Measurements from ENCODE around the gene SPNS3. TPM values are rescaled to one million over a fixed set of nuclear protein-coding genes. Genes with fewer than 3 reads are reported as not detected.

The SPNS3 gene
- total and polyA plus RNA-seq, 2 of the 8 experiments (the other 6 are each of a cell fraction or from before 2014, with no cell fraction given), result not detected

DNA sequence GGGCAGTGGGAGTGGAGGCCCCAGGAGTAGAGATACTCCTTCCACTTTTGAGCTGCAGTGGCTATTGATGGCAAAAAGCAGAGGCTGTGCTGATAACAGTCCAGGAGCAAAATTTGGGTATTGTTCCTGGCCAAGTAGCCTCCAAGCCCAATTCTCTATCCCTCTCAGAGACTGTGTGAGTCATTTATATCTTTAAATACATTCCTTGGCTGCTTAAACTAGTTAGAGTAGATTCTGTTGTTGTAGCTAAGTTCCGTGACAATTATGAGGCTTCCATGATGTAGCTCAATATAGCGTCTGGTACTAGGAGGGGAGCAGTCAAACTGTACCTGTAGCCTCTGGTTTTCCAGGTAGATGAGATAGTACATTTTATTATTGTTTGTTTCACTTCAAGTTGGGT lies 47.3 kb upstream of the SPNS3 start:
- Histone ChIP-seq H3K14ac (ENCODE audit: insufficient read length) (no peak overlapping the region), H3K4me1 (replicated peaks in 1 of 4; ENCODE audit: control insufficient read depth in 3 of 4, insufficient read depth in 4 of 4, low read length in 3 of 4) (peaks cover 2 to 13% (median 7%) of the 10 kb centered on the region in 4 experiments; a peak in 6 of 7 replicates), H2BK120ac (replicated peaks; ENCODE audit: low read depth, low read length) (peak overlapping the region; percentile 43), H3K4ac (replicated peaks; ENCODE audit: insufficient read length, low read depth, low read length) (no peak overlapping the region), H3K4me2 (ENCODE audit: insufficient read depth in 1 of 2, low read depth in 2 of 2, low read length in 2 of 2) (no peak overlapping the region), H3K4me3 (ENCODE audit: extremely low read depth in 1 of 4, insufficient read depth in 2 of 4, low read depth in 3 of 4, low read length in 4 of 4) (no peak overlapping the region), H4K5ac (ENCODE audit: insufficient read length, low read depth, low read length) (no peak overlapping the region), H4K91ac (replicated peaks; ENCODE audit: insufficient read length, low read length) (no peak overlapping the region), H3K23ac (ENCODE audit: insufficient read length) (no peak overlapping the region), H3K27ac (ENCODE audit: low read depth, low read length) (no peak overlapping the region), H3K79me1 (ENCODE audit: low read depth, low read length) (no peaks in the 10 kb centered on the region), H2AFZ (ENCODE audit: low read length) (no peak overlapping the region), H3K9ac (replicated peaks in 1 of 4; ENCODE audit: extremely low read depth in 1 of 4, low read depth in 3 of 4, low read length in 3 of 4) (no peak overlapping the region), H3K56ac (replicated peaks; ENCODE audit: insufficient read length, low read depth, low read length) (no peak overlapping the region), H2BK5ac (ENCODE audit: low read depth, low read length) (peak overlapping the region; percentile 21; the same call in 1 of the 2 replicates), H4K8ac (ENCODE audit: extremely low read depth, insufficient read depth, low read length) (no peak overlapping the region), H2BK15ac (ENCODE audit: low read length) (peak overlapping the region; percentile 81; the same call in 1 of the 2 replicates), H3K36me3 (ENCODE audit: control insufficient read depth in 2 of 4, insufficient read depth in 4 of 4, low read length in 3 of 4) (no peaks in the 10 kb centered on the region), H3K18ac (ENCODE audit: extremely low read depth, low read length) (no peak overlapping the region; the same call in 1 of the 2 replicates), H2BK12ac (ENCODE audit: low read depth, low read length) (peak overlapping the region; percentile 90), H3K9me3 (ENCODE audit: insufficient read depth in 2 of 2, low read depth in 1 of 2, low read length in 1 of 2) (no peaks in the 10 kb centered on the region), H3K23me2 (ENCODE audit: low read depth, low read length) (no peaks in the 10 kb centered on the region), H3K27me3 (replicated peaks in 1 of 4; ENCODE audit: control insufficient read depth in 3 of 4, extremely low read depth in 1 of 4, insufficient read depth in 3 of 4, low read length in 3 of 4) (no peaks in the 10 kb centered on the region), H3K79me2 (ENCODE audit: control insufficient read depth in 1 of 2, insufficient read depth in 2 of 2, low read length in 2 of 2) (no peaks in the 10 kb centered on the region), H2BK20ac (ENCODE audit: low read length) (0 out of 2 replicates have a peak overlapping the region, but pooled peaks have one; percentile 72), H4K20me1 (replicated peaks in 1 of 2; ENCODE audit: control insufficient read depth in 1 of 2, insufficient read depth in 2 of 2, low read length in 2 of 2) (no peaks in the 10 kb centered on the region), H2AK5ac (ENCODE audit: low read depth, low read length) (0 out of 2 replicates have a peak overlapping the region, but pooled peaks have one; percentile 75)
- no peak for FAIRE-seq
- ChIA-PET POLR2A (ENCODE audit: partially characterized antibody) (interaction anchor here (2.6 kb wide), 1 partner anchor 10 kb away, joined by 22 read pairs; no protein-coding TSS in a partner anchor), CTCF (ENCODE audit: partially characterized antibody) (interaction anchor here (0.8 to 1.7 kb wide), 7 partner anchors 10 to 186 kb away, joined by 3 to 13 read pairs (median 4); no protein-coding TSS in a partner anchor)
- TF ChIP-seq CBX5 (IDR thresholded peaks at IDR 0.05; ENCODE audit: low read depth, low read length) (no peak), ASH2L (IDR thresholded peaks at IDR 0.05; ENCODE audit: low read length) (no peak), KDM5A (IDR thresholded peaks at IDR 0.05; ENCODE audit: low read length) (no peak), TBP (IDR thresholded peaks at IDR 0.05; ENCODE audit: low read depth, low read length) (no peak), SP4 (IDR thresholded peaks at IDR 0.05; ENCODE audit: low read length) (no peak)
- WGBS, 2 experiments (ENCODE audit: extremely low coverage in 1 of 2, insufficient coverage in 1 of 2, insufficient read length in 1 of 2, insufficient replicate concordance in 2 of 2, low coverage in 1 of 2, low lambda C conversion rate in 2 of 2, missing lambda C conversion rate in 1 of 2), result 87% methylated on average over 2 of the region's 2 CpGs; no CpG with 5 or more reads in 1 of the 2 experiments
- DNase-seq (ENCODE audit: low read depth in 1 of 2, low spot score in 2 of 2), result no peak
